A673 (cell line): ENCODE measurements around the gene KCNQ4. TPM values are rescaled to one million over a fixed set of nuclear protein-coding genes. Genes with fewer than 3 reads are reported as not detected.

Source experiments
- BruUV-seq: library from RNA; stranded (reverse); fragments of 400-500 nt; replicated peaks from 2 replicates; lab custom pipeline; 2021; lab: Mats Ljungman, UMichigan
- CTCF ChIA-PET: fragments of 300-600 bp; sonication (Branson Sonifier 250); formaldehyde crosslinking; loops from one replicate; lab custom pipeline; 2022; ENCODE audit warnings: antibody characterized with exemption; lab: Charles Lee
- POLR2A ChIA-PET: fragments of 300-600 bp; sonication (Branson Sonifier 250); formaldehyde crosslinking; loops from one replicate; lab custom pipeline; 2022; ENCODE audit warnings: antibody characterized with exemption; ENCODE audit not compliant: low non-redundant PET; lab: Charles Lee
- DNase-seq: peaks from one replicate; pipeline ENCODE4 v3.0.0-alpha.2; 2015; ENCODE audit warnings: low spot score
- H3K27ac ChIP-seq: fragments of 200-600 bp; sonication (generic); 2 replicates; pipeline ENCODE4 v1.5.1; 2016; ENCODE audit warnings: mixed run types, low read depth, mild to moderate bottlenecking, mixed read lengths, antibody characterized with exemption, low read length; ENCODE audit not compliant: poor library complexity, severe bottlenecking
- H3K27me3 ChIP-seq: fragments of 200-600 bp; sonication (generic); replicated peaks from 2 replicates; pipeline ENCODE4 v1.6.1; 2017; ENCODE audit warnings: mixed run types, low read depth, mild to moderate bottlenecking, mixed read lengths, antibody characterized with exemption, low read length; ENCODE audit not compliant: insufficient read depth, poor library complexity
- H3K36me3 ChIP-seq: fragments of 200-600 bp; sonication (generic); 2 replicates; pipeline ENCODE4 v1.6.1; 2016; ENCODE audit warnings: mixed run types, mild to moderate bottlenecking, mixed read lengths, antibody characterized with exemption, low read length; ENCODE audit not compliant: insufficient read depth, poor library complexity, severe bottlenecking
- H3K4me1 ChIP-seq: fragments of 200-600 bp; sonication (generic); 2 replicates; pipeline ENCODE4 v1.6.1; 2017; ENCODE audit warnings: mixed run types, mild to moderate bottlenecking, mixed read lengths, antibody characterized with exemption, low read length; ENCODE audit not compliant: insufficient read depth, poor library complexity, severe bottlenecking
- H3K4me3 ChIP-seq: fragments of 200-600 bp; sonication (generic); 2 replicates; pipeline ENCODE4 v1.5.1; 2016; ENCODE audit warnings: low read depth, mixed run types, mild to moderate bottlenecking, mixed read lengths, low read length; ENCODE audit not compliant: poor library complexity, severe bottlenecking
- H3K9me3 ChIP-seq: fragments of 200-600 bp; sonication (generic); 2 replicates; pipeline ENCODE4 v1.6.1; 2016; ENCODE audit warnings: mixed run types, low read depth, mild to moderate bottlenecking, mixed read lengths, antibody characterized with exemption, low read length; ENCODE audit not compliant: poor library complexity, severe bottlenecking
- CTCF ChIP-seq: fragments of 300-800, 200-600 bp; sonication (generic); conservative IDR thresholded peaks from 2 replicates; pipeline ENCODE4 v1.5.1; 2017; ENCODE audit warnings: low read depth, mild to moderate bottlenecking, antibody characterized with exemption, low read length, moderate library complexity, mixed read lengths
- EZH2 ChIP-seq: fragments of 200-600 bp; sonication (generic); IDR thresholded peaks from 2 replicates; pipeline ENCODE4 v1.6.1; 2017; ENCODE audit warnings: borderline replicate concordance, low read depth, mild to moderate bottlenecking, mixed read lengths, antibody characterized with exemption, low read length; ENCODE audit not compliant: poor library complexity, severe bottlenecking
- intact Hi-C: fragments of 100-400 bp; cut with micrococcal nuclease; formaldehyde crosslinking; loops from one replicate; pipeline ENCODE4 v1.10.0; 2022; ENCODE audit not compliant: unreplicated experiment
- total RNA-seq: library from RNA; stranded (reverse); gene quantifications from 2 replicates; pipeline ENCODE4 v1.2.3, GENCODE V29; 2021

KCNQ4 gene
- total RNA-seq, 1 experiment from 2014 or later, result 0.62 TPM

- intact Hi-C loops, result no loop called here
- POLR2A ChIA-PET, result no interaction called here
- BruUV-seq, result no TSS peak
Observed at GRCh38 chr1:40798366-40799281, 15.0 kb downstream of the KCNQ4 start.

GRCh38 chr1:40799351-40799867 lies 15.8 kb downstream of the KCNQ4 start:
- Histone ChIP-seq H3K27ac (no peak overlapping the region), H3K9me3 (no peaks in the 10 kb centered on the region), H3K27me3 (no peaks in the 10 kb centered on the region), H3K4me3 (no peak overlapping the region), H3K4me1 (peaks cover 17% of the 10 kb centered on the region), H3K36me3 (no peaks in the 10 kb centered on the region)
- CTCF ChIA-PET, result no interaction called here
- no peak for DNase-seq
- POLR2A ChIA-PET, result no interaction called here
- TF ChIP-seq EZH2 (no peak), CTCF (no peak)
- no TSS peak for BruUV-seq
- intact Hi-C loops, result no loop called here

More at GRCh38 chr1:40798366-40799281, 15.0 kb downstream of the KCNQ4 start:
- CTCF ChIA-PET, result no interaction called here
- DNase-seq, result no peak
- Histone ChIP-seq H3K27ac (no peak overlapping the region), H3K36me3 (no peaks in the 10 kb centered on the region), H3K27me3 (no peaks in the 10 kb centered on the region), H3K9me3 (no peaks in the 10 kb centered on the region), H3K4me3 (no peak overlapping the region), H3K4me1 (peaks cover 17% of the 10 kb centered on the region)
- TF ChIP-seq EZH2 (no peak), CTCF (no peak)

GRCh38 chr1:40801742-40802077 lies 18.1 kb downstream of the KCNQ4 start:
- ChIA-PET CTCF (no interaction called here), POLR2A (no interaction called here)
- H3K27me3 ChIP-seq, result no peaks in the 10 kb centered on the region
- DNase-seq, result no peak
- no peaks in the 10 kb centered on the region for H3K9me3 ChIP-seq
- H3K36me3 ChIP-seq, result no peaks in the 10 kb centered on the region
- no TSS peak for BruUV-seq
- peak overlapping the region; percentile 50 for H3K27ac ChIP-seq
- intact Hi-C loops, result no loop called here
- H3K4me1 ChIP-seq, result peaks cover 17% of the 10 kb centered on the region
- TF ChIP-seq EZH2, result no peak
- TF ChIP-seq CTCF, result no peak
- H3K4me3 ChIP-seq, result peak overlapping the region; percentile 23
